ENCODE results near the gene RBM43. TPM values are rescaled to one million over a fixed set of nuclear protein-coding genes. Genes with fewer than 3 reads are reported as not detected.
A peak's percentile ranks its signal among the peaks of the same experiment; 100 is the strongest.
"Not testable (repeated sequence)": the region's sequence is repeated elsewhere in the genome, so short reads cannot be mapped to it uniquely, and the experiment has no call there.

RBM43 gene
- polyA plus RNA-seq (ENCODE audit: insufficient read length in 4 of 4): 10 to 100 TPM; 13.0 to 18.7 (median 16.6) TPM

GRCh38 chr2:151261231-151261976 is at the start of gene RBM43:
RBM43 (minus strand) TSS chr2:151261863; CDS start chr2:151261727, 136 bp downstream.
- DNase-seq (ENCODE audit: low read depth in 4 of 4, low spot score in 3 of 4): peak; percentile 70 to 79 (median 74)

GRCh38 chr2:151310313-151310712 is 48.6 kb upstream of the RBM43 start:
- DNase-seq (ENCODE audit: low read depth in 4 of 4, low spot score in 3 of 4): not testable (repeated sequence)

GRCh38 chr2:151306621-151307020 is 45.0 kb upstream of the RBM43 start:
- DNase-seq (ENCODE audit: low read depth in 4 of 4, low spot score in 3 of 4): no peak

GRCh38 chr2:151305129-151305691 is 43.5 kb upstream of the RBM43 start:
- DNase-seq (ENCODE audit: low read depth in 4 of 4, low spot score in 3 of 4): no peak

GRCh38 chr2:151302879-151303278 is 41.2 kb upstream of the RBM43 start:
- no peak for DNase-seq (ENCODE audit: low read depth in 4 of 4, low spot score in 3 of 4)

GRCh38 chr2:151302404-151302803 is 40.7 kb upstream of the RBM43 start:
- no peak for DNase-seq (ENCODE audit: low read depth in 4 of 4, low spot score in 3 of 4)

- no peak for DNase-seq (ENCODE audit: low read depth in 4 of 4, low spot score in 3 of 4)
These were observed 38.4 kb upstream of the RBM43 start for GRCh38 chr2:151299920-151300539.

GRCh38 chr2:151297882-151298281 is 36.2 kb upstream of the RBM43 start:
- DNase-seq (ENCODE audit: low read depth in 4 of 4, low spot score in 3 of 4): no peak

GRCh38 chr2:151295926-151296325 is 34.3 kb upstream of the RBM43 start:
- DNase-seq (ENCODE audit: low read depth in 4 of 4, low spot score in 3 of 4): not testable (repeated sequence)

- no peak for DNase-seq (ENCODE audit: low read depth in 4 of 4, low spot score in 3 of 4)
These were observed 30.9 kb upstream of the RBM43 start for GRCh38 chr2:151292546-151292945.

- DNase-seq (ENCODE audit: low read depth in 4 of 4, low spot score in 3 of 4): no peak
These were observed 30.5 kb upstream of the RBM43 start for GRCh38 chr2:151292141-151292540.

GRCh38 chr2:151291224-151291623 is 29.6 kb upstream of the RBM43 start:
- DNase-seq (ENCODE audit: low read depth in 4 of 4, low spot score in 3 of 4): no peak

GRCh38 chr2:151289972-151290866 is 28.6 kb upstream of the RBM43 start:
- peak; percentile 28 to 38 (median 33) for DNase-seq (ENCODE audit: low read depth in 4 of 4, low spot score in 3 of 4)

- DNase-seq (ENCODE audit: low read depth in 4 of 4, low spot score in 3 of 4): no peak
These were observed 26.0 kb upstream of the RBM43 start for GRCh38 chr2:151287513-151288250.

GRCh38 chr2:151282401-151282800 is 20.7 kb upstream of the RBM43 start:
- no peak for DNase-seq (ENCODE audit: low read depth in 4 of 4, low spot score in 3 of 4)

GRCh38 chr2:151280271-151280670 is 18.6 kb upstream of the RBM43 start:
- DNase-seq (ENCODE audit: low read depth in 4 of 4, low spot score in 3 of 4): no peak

- no peak for DNase-seq (ENCODE audit: low read depth in 4 of 4, low spot score in 3 of 4)
These were observed 16.8 kb upstream of the RBM43 start for GRCh38 chr2:151278487-151278886.

GRCh38 chr2:151277067-151277466 is 15.4 kb upstream of the RBM43 start:
- DNase-seq (ENCODE audit: low read depth in 4 of 4, low spot score in 3 of 4): no peak

- no peak for DNase-seq (ENCODE audit: low read depth in 4 of 4, low spot score in 3 of 4)
These were observed 13.6 kb upstream of the RBM43 start for GRCh38 chr2:151275291-151275690.

- DNase-seq (ENCODE audit: low read depth in 4 of 4, low spot score in 3 of 4): no peak
These were observed 10.2 kb upstream of the RBM43 start for GRCh38 chr2:151271824-151272223.
